Kidney epithelial cell (primary cell): ENCODE data around the gene PTPN14. TPM values are rescaled to one million over a fixed set of nuclear protein-coding genes. Genes with fewer than 3 reads are reported as not detected.

Source experiments
- DNase-seq: peaks from one replicate; pipeline ENCODE4 v3.0.0-alpha.2; 2010; ENCODE audit warnings: low read depth
- H3K27me3 ChIP-seq: 2 replicates; pipeline ENCODE4 v1.6.0; 2011; ENCODE audit warnings: low read length; ENCODE audit not compliant: control insufficient read depth, insufficient read depth
- H3K36me3 ChIP-seq: 2 replicates; pipeline ENCODE4 v1.5.1; 2011; ENCODE audit warnings: low read length; ENCODE audit not compliant: control insufficient read depth, insufficient read depth
- H3K4me3 ChIP-seq: 2 replicates; pipeline ENCODE4 v1.5.1; 2011; ENCODE audit warnings: low read depth, mild to moderate bottlenecking, control low read depth, low read length
- total RNA-seq: library from RNA; depleted of rRNA; stranded (reverse); fragments of >200 nt; gene quantifications from 2 replicates; pipeline ENCODE4 v1.2.3, GENCODE V29; 2015
- TF ChIP-seq, protein P1 (sequence below): IDR thresholded peaks from 2 replicates; pipeline ENCODE4 v1.5.1; 2011; ENCODE audit warnings: mild to moderate bottlenecking, moderate library complexity, low read length, control low read depth, inconsistent platforms; ENCODE audit not compliant: insufficient read depth, poor library complexity, severe bottlenecking

PTPN14 gene
- total RNA-seq, 1 donor from 2014 or later, result 30.7 TPM

DNA sequence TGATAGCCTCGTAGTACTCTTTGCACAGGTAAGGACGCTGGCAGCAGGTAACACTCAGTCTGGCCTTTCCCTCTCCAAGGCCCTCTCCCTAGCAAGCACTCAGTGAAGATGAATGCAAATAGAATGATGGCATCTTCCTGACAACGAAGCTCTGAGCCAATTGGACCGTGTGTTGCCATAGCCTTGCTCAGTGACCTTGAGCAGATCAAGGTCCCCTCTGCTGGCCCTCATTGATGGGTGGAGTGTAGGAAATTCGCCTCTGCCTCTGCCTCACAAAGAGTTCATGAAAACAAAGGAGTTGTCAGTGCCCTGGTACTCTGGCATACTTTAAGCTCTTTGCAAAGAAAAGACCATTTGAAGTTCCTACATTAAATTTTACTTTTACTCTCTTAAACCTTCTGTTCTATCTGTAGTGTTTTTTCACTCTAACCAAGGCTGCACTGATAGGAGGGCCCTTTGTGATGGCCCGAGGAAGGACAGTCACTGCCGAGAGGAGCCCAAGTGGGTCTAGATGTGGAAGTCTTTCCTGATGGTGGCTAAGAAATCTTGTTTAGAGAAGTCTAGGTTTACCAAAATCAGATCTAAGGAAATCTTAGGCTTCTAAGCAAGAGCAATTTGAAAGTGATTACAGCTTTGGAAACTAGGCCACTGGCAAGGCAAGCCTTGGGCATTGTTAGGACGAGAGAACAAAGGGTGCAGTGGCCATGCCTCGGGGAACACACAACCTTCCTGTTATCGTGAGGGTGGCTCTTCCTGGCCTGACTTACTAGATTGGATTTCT is 232.3 kb downstream of the PTPN14 start:
- no peak for DNase-seq
- H3K27me3 ChIP-seq, result no peaks in the 10 kb centered on the region
- H3K36me3 ChIP-seq, result no peaks in the 10 kb centered on the region
- TF ChIP-seq, protein P1, sequence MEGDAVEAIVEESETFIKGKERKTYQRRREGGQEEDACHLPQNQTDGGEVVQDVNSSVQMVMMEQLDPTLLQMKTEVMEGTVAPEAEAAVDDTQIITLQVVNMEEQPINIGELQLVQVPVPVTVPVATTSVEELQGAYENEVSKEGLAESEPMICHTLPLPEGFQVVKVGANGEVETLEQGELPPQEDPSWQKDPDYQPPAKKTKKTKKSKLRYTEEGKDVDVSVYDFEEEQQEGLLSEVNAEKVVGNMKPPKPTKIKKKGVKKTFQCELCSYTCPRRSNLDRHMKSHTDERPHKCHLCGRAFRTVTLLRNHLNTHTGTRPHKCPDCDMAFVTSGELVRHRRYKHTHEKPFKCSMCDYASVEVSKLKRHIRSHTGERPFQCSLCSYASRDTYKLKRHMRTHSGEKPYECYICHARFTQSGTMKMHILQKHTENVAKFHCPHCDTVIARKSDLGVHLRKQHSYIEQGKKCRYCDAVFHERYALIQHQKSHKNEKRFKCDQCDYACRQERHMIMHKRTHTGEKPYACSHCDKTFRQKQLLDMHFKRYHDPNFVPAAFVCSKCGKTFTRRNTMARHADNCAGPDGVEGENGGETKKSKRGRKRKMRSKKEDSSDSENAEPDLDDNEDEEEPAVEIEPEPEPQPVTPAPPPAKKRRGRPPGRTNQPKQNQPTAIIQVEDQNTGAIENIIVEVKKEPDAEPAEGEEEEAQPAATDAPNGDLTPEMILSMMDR, result no peak
- H3K4me3 ChIP-seq, result no peak overlapping the region

DNA sequence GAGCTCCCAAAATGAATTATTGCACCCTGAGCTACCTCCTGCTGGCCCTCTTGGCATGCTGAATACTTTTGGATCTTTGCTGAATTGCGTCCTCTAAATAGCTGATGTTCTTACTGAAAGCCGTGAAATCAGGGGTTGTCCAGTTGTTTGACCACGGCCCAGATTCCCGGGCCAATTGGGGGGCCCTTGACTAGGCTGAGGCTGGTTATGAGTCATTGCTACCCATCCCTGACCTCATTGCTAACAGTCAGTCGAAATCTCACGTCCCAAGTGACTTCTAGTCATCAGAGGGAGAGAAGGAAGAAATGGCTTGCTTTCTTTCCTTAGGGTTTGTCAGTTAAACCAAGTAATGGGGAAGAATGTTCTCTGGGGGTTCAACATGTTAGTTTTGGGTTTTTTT is 233.0 kb downstream of the PTPN14 start:
- no peak overlapping the region for H3K4me3 ChIP-seq
- no peaks in the 10 kb centered on the region for H3K27me3 ChIP-seq
- TF ChIP-seq, protein P1, result no peak
- H3K36me3 ChIP-seq, result no peaks in the 10 kb centered on the region
- DNase-seq, result no peak

DNA sequence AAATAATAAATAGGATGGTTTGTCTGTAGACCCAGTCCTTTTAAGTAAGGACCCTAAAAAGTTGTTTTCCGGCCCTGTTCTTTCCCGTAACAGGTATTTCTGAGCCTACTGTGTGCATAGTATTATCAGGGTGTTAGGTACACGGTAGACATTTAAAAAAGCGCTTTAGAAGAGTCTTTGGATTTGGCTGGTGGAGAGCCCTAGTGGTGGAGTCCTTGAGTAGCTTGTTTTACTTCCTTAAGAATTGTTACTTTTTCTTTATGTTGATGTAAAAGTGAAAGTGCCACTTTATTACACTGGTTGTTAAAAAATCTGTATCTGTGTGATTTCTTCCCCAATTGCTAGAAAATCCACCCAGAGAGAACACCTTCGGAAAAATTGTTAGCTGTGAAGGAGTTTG is 233.7 kb downstream of the PTPN14 start:
- H3K27me3 ChIP-seq, result no peaks in the 10 kb centered on the region
- DNase-seq, result no peak
- no peaks in the 10 kb centered on the region for H3K36me3 ChIP-seq
- H3K4me3 ChIP-seq, result no peak overlapping the region
- TF ChIP-seq, protein P1, result peak; percentile 15

DNA sequence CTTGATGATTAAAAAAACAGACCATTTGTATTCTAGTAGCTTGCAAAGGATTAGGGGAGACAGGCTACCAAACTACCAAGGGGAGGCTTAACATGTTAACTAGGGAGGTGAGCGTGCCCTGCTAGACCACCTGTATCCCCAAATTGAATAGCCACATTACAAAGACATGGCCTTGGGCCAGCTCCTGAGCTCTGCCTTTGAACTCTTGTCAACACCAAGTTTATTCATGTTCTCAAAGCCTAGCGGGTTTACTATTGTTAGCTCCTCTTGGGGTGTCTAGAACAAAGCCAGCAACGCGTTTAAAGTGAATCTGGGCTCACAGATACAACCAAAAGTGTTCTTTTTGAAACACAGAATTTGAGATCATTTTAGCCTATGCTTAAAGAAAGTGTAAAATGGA is 234.1 kb downstream of the PTPN14 start:
- DNase-seq, result no peak
- TF ChIP-seq, protein P1, result no peak
- H3K4me3 ChIP-seq, result no peak overlapping the region
- no peaks in the 10 kb centered on the region for H3K27me3 ChIP-seq
- no peaks in the 10 kb centered on the region for H3K36me3 ChIP-seq

DNA sequence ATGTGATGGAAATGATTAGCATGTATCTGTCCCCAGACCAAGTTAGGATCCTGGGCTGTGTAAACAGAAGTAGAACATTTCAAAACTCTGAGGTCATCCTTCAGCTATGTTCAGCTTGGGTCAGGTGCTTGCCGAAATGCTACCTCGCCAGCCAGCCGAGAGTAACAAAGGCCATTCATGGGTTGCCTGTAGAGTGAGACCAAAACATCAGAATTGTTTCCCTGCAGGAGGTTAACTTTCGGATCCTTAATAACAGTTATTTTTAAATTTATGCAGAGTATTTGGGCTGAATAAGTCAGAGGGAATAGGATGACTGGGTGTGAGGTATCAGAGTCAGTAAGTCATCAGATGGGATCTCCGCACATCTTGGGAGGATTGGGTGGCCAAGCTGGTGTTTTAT is 234.8 kb downstream of the PTPN14 start:
- Histone ChIP-seq H3K4me3 (no peak overlapping the region), H3K36me3 (no peaks in the 10 kb centered on the region), H3K27me3 (no peaks in the 10 kb centered on the region)
- TF ChIP-seq, protein P1, result no peak
- no peak for DNase-seq
